GM18861 (cell line): ENCODE data around the gene PSMD2.
"Not testable (repeated sequence)": the region's sequence is repeated elsewhere in the genome, so short reads cannot be mapped to it uniquely, and the experiment has no call there.

Experiments
- ATAC-seq: cut with Tn5 transposase; IDR thresholded peaks from one replicate; pipeline ENCODE4 v1.9.1; 2021; ENCODE audit not compliant: unreplicated experiment

PSMD2 gene

GRCh38 chr3:184298759-184299487 lies at the start of gene PSMD2:
Gene PSMD2 (plus strand): TSS chr3:184299241. CDS start chr3:184299267, 26 bp downstream.
- ATAC-seq: peak; percentile 81

- peak; percentile 81 for ATAC-seq
These were observed 49.5 kb upstream of the PSMD2 start, which contains the start of gene EEF1AKMT4 for GRCh38 chr3:184249412-184250166. Gene EEF1AKMT4 (plus strand): TSS chr3:184249672. CDS start chr3:184249695, 23 bp downstream.

DNA sequence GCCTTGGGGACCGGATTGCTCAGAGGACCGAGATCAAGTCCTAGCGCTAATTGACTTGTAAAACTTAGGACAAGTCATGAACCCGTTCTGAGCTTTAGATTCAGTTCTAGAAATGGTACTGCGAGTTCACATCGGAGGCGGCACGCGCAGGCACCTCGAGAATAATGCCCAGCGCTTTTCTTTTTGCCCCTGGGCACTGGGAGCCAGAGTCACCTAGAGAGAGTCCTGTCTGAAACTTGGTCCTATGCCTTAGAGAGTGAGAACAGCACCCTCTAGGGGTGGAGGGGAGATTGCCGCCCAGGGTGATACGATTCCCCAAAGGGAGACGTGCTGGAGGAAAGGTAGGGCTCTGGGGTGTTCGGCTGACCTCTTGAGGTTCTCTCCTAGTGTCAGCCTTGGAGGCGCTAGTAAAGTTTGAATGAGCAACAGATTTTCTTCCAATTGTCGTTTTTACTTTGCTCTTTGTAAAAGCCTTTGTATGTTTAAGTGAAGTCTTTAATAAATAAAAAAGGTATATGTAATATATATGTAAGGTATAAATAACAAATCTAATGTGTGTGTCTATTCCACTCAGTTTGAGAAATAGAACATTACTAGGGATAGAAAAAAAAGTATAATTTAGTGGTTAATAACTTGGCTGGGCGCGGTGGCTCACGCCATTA lies 48.7 kb upstream of the PSMD2 start:
- peak; percentile 68 for ATAC-seq

DNA sequence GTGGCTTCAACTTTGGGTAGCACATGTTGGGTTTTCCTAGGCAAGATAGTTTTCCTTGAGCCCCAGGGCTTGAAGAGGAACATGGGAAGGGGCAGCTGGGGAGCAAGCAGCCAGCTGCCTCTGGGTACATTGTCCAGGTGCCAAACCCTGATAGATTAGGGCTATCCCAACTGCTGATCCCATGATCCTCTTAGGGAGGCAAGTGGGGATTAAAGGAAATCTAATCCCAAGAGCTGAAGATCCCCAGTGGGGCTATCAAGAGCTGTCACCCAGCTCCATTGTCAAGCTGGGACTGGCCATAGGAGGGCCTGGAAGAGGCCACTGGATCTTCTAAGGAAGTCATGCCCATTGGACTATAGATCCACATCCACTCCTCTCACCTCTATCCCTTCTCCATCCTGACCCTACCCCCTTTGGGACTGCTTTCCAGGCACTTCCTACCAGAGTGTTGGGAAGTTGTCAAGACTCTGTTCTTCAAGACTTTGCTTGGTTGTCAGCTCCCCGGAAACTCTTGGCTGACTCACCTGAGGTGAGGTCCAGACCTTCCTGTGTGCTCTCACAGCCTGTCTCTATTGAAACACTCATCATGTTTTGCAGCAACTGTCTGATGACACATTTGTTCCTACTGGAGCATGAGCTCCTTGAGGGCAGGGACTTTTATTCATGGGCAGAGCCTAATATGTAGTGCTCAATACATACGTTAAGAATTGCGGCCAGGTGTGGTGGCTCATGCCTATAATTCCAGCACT lies 43.6 kb upstream of the PSMD2 start:
- no peak for ATAC-seq

DNA sequence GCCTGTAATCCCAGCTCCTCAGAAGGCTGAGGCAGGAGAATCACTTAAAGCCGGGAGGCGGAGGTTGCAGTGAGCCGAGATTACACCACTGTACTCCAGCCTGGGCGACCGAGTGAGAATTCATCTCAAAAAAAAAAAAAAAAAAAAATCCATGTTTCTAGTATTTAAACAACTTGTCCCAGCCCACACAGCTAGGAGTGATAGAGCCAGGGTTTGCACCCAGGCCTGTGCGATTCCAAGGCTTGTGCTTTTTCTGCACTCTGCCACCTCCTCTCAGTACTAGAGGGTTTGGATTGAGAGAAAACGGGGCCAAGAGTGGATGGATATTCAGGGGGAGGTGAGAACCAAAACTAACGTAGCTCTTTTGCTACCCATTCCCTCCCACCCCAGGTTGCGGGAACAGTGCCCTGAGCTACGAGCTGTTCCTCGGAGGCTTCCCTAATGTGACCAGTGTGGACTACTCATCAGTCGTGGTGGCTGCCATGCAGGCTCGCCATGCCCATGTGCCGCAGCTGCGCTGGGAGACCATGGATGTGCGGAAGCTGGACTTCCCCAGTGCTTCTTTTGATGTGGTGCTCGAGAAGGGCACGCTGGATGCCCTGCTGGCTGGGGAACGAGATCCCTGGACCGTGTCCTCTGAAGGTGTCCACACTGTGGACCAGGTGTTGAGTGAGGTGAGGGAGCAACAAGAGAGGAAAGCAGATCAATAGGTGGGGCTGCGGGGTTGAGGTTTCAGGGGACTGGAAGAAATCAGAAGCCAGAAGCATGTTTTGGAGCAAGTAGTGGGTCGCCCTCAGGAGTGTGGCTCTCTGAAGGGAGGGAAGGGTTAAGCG lies 41.7 kb upstream of the PSMD2 start:
- ATAC-seq: no peak

DNA sequence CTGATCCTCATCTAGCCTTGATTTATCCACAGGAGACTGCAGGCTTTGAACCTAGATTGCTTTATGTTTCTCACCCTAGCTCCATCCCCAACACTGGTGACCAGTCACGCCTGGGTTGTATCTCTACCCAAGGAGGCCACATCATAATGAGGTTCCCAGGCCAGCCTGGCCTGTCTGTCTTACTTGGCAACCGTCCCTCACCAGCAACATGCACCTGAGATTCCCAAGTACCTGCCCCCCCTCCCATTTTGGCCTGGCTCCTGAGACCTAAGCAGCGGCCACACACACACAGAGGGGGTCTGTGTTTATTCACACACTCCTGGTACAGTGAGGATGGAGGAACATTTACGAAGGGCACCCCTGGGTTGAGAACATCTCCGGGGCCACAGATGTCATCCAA lies 40.1 kb upstream of the PSMD2 start:
- no peak for ATAC-seq

- ATAC-seq: no peak
These were observed 39.6 kb upstream of the PSMD2 start for GRCh38 chr3:184259396-184259877.

GRCh38 chr3:184259878-184260723 lies 38.9 kb upstream of the PSMD2 start:
- ATAC-seq: no peak

- no peak for ATAC-seq
These were observed 38.2 kb upstream of the PSMD2 start for GRCh38 chr3:184260724-184261269.

- no peak for ATAC-seq
These were observed 37.7 kb upstream of the PSMD2 start, which contains the start of gene CAMK2N2 for GRCh38 chr3:184261270-184261853. Gene CAMK2N2 (minus strand): TSS chr3:184261553. CDS start chr3:184261285, 268 bp downstream.

GRCh38 chr3:184261854-184262763 lies 36.9 kb upstream of the PSMD2 start:
- no peak for ATAC-seq

- no peak for ATAC-seq
These were observed 36.3 kb upstream of the PSMD2 start for GRCh38 chr3:184262764-184263179.

DNA sequence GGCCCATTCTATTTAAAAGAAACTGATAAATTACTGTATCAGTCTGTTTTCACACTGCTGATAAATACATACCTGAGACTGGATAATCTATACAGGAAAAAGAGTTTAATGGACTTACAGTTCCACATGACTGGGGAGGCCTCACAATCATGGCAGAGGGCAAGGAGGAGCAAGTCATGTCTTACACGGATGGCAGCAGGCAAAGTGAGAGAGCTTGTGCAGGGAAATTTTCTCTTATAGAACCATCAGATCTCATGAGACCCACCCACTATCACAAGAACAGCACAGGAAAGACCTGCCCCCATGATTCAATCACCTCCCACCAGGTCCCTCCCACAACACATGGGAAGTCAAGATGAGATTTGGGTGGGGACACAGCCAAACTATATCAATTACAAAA lies 31.8 kb upstream of the PSMD2 start:
- not testable (repeated sequence) for ATAC-seq

DNA sequence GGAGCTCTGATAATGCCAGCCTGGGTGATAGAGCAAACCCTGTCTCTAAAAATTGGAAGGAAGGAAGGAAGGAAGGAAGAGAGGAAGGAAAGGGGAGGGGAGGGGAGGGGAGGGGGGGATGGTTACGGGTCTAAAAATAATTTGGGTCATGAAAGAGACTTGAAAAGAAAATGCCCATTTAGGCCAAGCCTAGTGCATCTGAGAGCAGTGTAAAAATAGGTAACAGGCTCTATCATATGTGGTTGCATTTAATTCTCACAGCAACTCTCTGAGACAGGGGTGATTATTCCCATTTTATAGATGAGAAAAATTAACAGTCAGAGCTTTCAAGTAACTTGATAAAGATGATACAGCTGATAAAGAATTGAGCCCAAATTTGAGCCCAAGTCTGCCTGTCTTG lies 26.8 kb upstream of the PSMD2 start:
- no peak for ATAC-seq

GRCh38 chr3:184275381-184275701 lies 23.7 kb upstream of the PSMD2 start:
- no peak for ATAC-seq

DNA sequence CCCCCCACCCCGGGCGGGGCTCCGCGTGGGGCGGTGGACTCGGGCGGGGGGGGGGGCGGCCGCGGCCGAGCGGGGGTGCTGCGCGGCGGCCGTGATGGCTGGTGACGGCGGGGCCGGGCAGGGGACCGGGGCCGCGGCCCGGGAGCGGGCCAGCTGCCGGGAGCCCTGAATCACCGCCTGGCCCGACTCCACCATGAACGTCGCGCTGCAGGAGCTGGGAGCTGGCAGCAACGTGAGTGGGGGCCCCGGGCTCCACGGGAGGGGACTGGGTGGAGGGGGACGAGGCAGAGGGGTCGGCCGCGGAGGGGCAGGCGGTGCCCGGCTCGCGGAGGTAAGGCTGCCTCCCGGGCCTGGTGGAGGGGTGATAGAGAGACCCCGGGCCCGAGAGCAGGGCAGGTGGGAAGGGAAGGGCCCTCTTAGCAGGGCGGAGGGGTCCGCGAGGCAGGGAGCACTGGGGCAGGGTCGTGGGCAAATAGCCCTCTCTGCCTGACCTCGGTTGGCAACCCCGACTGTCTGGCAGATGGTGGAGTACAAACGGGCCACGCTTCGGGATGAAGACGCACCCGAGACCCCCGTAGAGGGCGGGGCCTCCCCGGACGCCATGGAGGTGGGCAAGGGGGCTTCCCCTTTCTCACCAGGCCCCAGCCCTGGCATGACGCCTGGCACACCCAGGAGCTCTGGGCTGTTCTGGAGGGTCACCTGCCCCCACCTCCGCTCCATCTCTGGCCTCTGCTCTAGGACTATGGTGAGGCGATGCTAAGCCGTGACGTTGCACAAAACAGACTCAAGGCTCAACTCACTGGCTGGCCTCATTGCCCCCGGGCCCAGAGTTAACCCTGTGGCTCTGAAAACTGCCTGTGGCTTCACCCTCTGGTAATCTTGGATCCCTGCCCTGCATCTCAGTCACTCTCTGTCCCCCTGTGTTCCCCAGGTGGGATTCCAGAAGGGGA lies 22.8 kb upstream of the PSMD2 start, which contains the start of gene ECE2:
ECE2 (plus strand) TSS at position 62 of the 950 bp plus-strand sequence; CDS start at position 194, 132 bp downstream.
- ATAC-seq: no peak
